Neural progenitor cell (in vitro differentiated cells): ENCODE measurements around the gene C19orf12.

ENCODE experiments used
- CTCF ChIP-seq: fragments of 200-600 bp; sonication (generic); IDR thresholded peaks from 2 replicates; pipeline ENCODE4 v1.5.1; 2017; ENCODE audit warnings: antibody characterized with exemption, mild to moderate bottlenecking
- EZH2phosphoT487 ChIP-seq: fragments of 200-600 bp; sonication (generic); IDR thresholded peaks from 2 replicates; pipeline ENCODE4 v1.6.1; 2017; ENCODE audit warnings: antibody characterized with exemption

GRCh38 chr19:29695765-29696564 lies 19.1 kb downstream of the C19orf12 start:
- TF ChIP-seq CTCF (no peak), EZH2phosphoT487 (no peak)
